Lower leg skin (tissue), 4 donors: ENCODE data around the gene MMP7. TPM values are rescaled to one million over a fixed set of nuclear protein-coding genes. Genes with fewer than 3 reads are reported as not detected.

Source experiments
- DNase-seq, 2 donors: peaks; one replicate each; pipeline ENCODE4 v3.0.0-alpha.2; 2019; ENCODE audit warnings: low spot score in 2 of 2
- H3K4me3 ChIP-seq: fragments of 200-600 bp; sonication (generic); 2 replicates; pipeline ENCODE4 v1.5.1; 2017; ENCODE audit warnings: mild to moderate bottlenecking, low read depth; ENCODE audit not compliant: poor library complexity, severe bottlenecking
- CTCF ChIP-seq, 3 donors: fragments of 450-650 bp; IDR thresholded peaks; one replicate each; pipeline ENCODE4 v1.5.1; 2016; ENCODE audit warnings: antibody characterized with exemption in 3 of 3, mild to moderate bottlenecking in 3 of 3, moderate library complexity in 2 of 3
- POLR2A ChIP-seq, 2 donors: fragments of 450-650 bp; IDR thresholded peaks; one replicate each; pipeline ENCODE4 v1.6.1; 2016 to 2017; ENCODE audit warnings: antibody characterized with exemption in 2 of 2, mild to moderate bottlenecking in 1 of 2, moderate library complexity in 1 of 2
- WGBS, 2 donors: methylation state at CpG; one replicate each; pipeline ENCODE4 v1.1.5; 2018; 5-methylcytosine and 5-hydroxymethylcytosine counted together
- intact Hi-C: fragments of 100-400 bp; cut with DNase I; formaldehyde crosslinking; loops from one replicate; pipeline ENCODE4 v1.15.0; 2023; ENCODE audit warnings: low total_unique reads
- total RNA-seq, 4 donors: library from RNA; depleted of rRNA; stranded (reverse); fragments of >200 nt; gene quantifications; one replicate each; pipeline ENCODE4 v1.1.0, GENCODE V29; 2016

MMP7 gene
- total RNA-seq, 4 donors from 2014 or later, result 15.9 to 195 (median 95.8) TPM

- intact Hi-C loops, result no loop called here
- no peak for TF ChIP-seq CTCF (IDR thresholded peaks at IDR 0.05)
- no peak for TF ChIP-seq POLR2A (IDR thresholded peaks at IDR 0.05)
- H3K4me3 ChIP-seq, result no peak overlapping the region
- DNase-seq, result peak in 1 of 2 donors; percentile 66
- 21 to 31% methylated on average over 1 of the region's 1 CpG for WGBS, 2 donors
Measured at GRCh38 chr11:102476812-102477211, 53.7 kb downstream of the MMP7 start.

GRCh38 chr11:102476069-102476468 is 54.5 kb downstream of the MMP7 start:
- no peak for DNase-seq
- WGBS, 2 donors, result 33 to 34% methylated on average over 1 of the region's 1 CpG
- intact Hi-C loops, result no loop called here
- H3K4me3 ChIP-seq, result no peak overlapping the region
- TF ChIP-seq POLR2A (IDR thresholded peaks at IDR 0.05) (no peak), CTCF (IDR thresholded peaks at IDR 0.05) (no peak)

GRCh38 chr11:102473543-102473942 is 57.0 kb downstream of the MMP7 start:
- TF ChIP-seq POLR2A (IDR thresholded peaks at IDR 0.05) (no peak), CTCF (IDR thresholded peaks at IDR 0.05) (no peak)
- intact Hi-C loops, result no loop called here
- WGBS, 2 donors, result 85% methylated on average over 5 of the region's 5 CpGs
- no peak for DNase-seq
- H3K4me3 ChIP-seq, result no peak overlapping the region

GRCh38 chr11:102472127-102472526 is 58.4 kb downstream of the MMP7 start:
- WGBS, 2 donors, result 96 to 98% methylated on average over 4 of the region's 4 CpGs
- DNase-seq, result no peak
- intact Hi-C loops, result no loop called here
- no peak overlapping the region for H3K4me3 ChIP-seq
- TF ChIP-seq CTCF (IDR thresholded peaks at IDR 0.05) (no peak), POLR2A (IDR thresholded peaks at IDR 0.05) (no peak)

- intact Hi-C loops, result no loop called here
- no peak for TF ChIP-seq CTCF (IDR thresholded peaks at IDR 0.05)
- no peak for TF ChIP-seq POLR2A (IDR thresholded peaks at IDR 0.05)
- no peak overlapping the region for H3K4me3 ChIP-seq
- DNase-seq, result no peak
Measured at GRCh38 chr11:102471474-102471873, 59.1 kb downstream of the MMP7 start.

Other genes starting within 250 kb of the MMP7 start
- 10 to 100 TPM; 10.1 to 17.6 (median 10.8) TPM for gene BIRC3, start 213.3 kb downstream of the MMP7 start, total RNA-seq
- gene BIRC2, start 183.5 kb downstream of the MMP7 start, total RNA-seq, result 10 to 100 TPM; 39.3 to 49.3 (median 42.5) TPM
- 100 to 1,000 TPM; 158 to 250 (median 206) TPM for gene TMEM123, start 78.0 kb downstream of the MMP7 start, total RNA-seq
- not detected for gene MMP20, start 94.6 kb upstream of the MMP7 start, total RNA-seq
- 1 to 10 TPM in 1 of 4 donors, under 1 TPM in 3; 0.20 to 1.7 (median 0.26) TPM for gene MMP27, start 175.0 kb upstream of the MMP7 start, total RNA-seq
- 1 to 10 TPM in 1 of 4 donors, under 1 TPM in 1, not detected in 2; 0.15 to 1.1 TPM for gene MMP8, start 194.2 kb upstream of the MMP7 start, total RNA-seq
- not detected for gene MMP10, start 249.9 kb upstream of the MMP7 start, total RNA-seq